Renal cortex interstitium (tissue), 11 donors: Measurements from ENCODE around the gene RNF220. TPM values are rescaled to one million over a fixed set of nuclear protein-coding genes. Genes with fewer than 3 reads are reported as not detected.
"Not testable (repeated sequence)": the region's sequence is repeated elsewhere in the genome, so short reads cannot be mapped to it uniquely, and the experiment has no call there.

Experiments
- DNase-seq, 11 donors: peaks; one replicate each; pipeline ENCODE4 v3.0.0-alpha.2; 2013; ENCODE audit warnings: low read depth in 9 of 11, low spot score in 4 of 11; ENCODE audit errors: extremely low read depth in 1 of 11
- polyA plus RNA-seq, 3 donors: library from polyadenylated mRNA; unstranded; fragments of 120-200 nt; gene quantifications; one replicate each; pipeline ENCODE4 v1.2.1, GENCODE V29; 2013; ENCODE audit not compliant: insufficient read length in 3 of 3

RNF220 gene
- polyA plus RNA-seq, 3 donors: 94.1 to 103 (median 102) TPM

DNA sequence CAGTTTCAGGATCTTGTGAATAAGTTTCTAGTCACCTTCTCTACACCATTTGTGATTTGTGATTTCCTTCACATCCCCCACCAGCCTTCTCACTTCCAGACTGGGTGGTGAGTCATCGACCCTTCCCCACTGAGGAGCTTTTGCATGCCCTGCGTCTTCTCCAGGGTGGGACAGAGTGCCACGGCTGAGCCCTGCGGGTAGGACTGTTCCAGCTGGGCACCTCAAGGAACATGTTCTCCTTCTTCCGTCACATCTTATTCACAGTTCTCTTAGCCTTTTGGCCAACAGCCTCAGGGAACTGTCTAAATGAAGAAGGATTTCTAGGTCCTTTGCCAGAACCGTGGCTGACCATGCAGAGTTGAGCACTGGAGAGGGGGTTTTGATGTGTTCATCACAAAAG, 152.7 kb downstream of the RNF220 start:
- DNase-seq: no peak

DNA sequence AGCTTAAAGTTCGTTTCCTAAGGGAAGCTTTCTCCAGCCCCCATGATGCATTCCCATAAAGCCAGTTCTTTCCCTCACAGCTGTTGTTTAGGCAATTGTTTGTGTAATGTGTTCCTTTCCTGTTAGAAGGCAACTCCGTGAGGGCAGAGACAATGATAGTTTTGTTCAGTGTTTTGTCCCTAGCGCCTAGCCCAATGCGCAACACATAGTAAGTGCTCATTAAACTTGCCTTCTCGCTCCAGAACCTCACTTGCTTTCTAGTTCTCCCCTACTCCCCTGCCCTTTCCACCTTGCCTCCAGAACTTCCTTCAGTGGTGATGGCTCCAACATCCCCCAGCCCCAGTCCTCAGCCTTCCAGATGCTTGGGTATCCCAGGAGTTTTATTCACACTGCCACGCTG, 153.8 kb downstream of the RNF220 start:
- DNase-seq: no peak

DNA sequence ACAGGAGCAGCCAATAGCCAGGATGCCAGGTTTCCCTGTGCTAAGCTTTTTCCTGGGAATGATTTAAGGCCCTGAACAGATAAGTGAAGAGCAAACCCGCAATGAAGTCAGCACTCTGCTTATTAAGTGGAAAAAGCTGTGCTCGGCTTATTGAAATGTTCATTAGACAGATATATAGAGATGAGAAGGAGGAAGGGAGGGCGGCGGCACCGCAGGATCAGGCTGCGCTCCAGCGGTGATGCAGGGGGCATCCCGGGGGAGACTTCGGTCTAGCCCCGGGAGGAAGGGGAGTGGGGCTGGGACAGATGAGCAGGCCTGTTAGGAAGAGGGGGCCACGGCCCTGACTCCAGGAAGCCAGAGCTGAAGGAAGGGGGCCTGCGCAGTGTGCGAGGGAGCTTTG, 154.3 kb downstream of the RNF220 start:
- DNase-seq: no peak

DNA sequence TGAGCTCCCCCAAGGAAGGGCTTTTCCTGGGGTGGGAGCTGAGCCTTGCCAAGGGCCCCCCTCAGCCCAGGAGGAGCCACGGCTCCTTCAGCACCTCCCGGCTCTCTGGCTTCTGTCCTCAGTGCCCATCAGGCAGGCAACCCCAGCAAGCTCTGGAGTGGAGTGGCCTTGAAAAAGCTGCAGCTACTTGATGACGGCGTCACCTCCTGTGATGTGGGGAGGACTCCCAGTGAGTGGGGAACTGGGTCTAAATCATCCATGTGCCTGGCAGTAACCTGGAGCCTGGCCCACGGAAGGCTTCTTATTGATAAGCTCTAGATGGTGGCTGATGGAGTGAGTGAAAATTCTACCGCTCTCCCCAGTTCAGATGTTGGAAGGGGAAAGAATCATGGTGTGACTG, 154.9 kb downstream of the RNF220 start:
- DNase-seq: no peak

DNA sequence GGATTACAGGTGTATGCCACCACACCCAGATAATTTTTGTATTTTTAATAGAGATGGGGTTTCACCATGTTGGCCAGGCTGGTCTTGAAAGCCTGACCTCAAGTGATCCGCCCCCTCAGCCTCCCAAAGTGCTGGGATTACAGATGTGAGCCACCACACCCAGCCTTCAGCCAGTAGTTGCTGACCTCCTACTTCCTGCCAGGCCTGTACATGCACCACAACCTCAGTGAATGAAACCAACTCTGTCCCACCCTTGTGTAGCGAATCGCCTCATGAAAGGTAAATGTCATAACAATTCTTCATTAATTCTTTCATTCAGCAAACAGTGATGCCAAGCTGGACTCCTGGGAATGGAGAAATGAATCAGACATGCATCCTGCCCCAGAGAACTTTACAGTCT, 155.6 kb downstream of the RNF220 start:
- DNase-seq: not testable (repeated sequence)

DNA sequence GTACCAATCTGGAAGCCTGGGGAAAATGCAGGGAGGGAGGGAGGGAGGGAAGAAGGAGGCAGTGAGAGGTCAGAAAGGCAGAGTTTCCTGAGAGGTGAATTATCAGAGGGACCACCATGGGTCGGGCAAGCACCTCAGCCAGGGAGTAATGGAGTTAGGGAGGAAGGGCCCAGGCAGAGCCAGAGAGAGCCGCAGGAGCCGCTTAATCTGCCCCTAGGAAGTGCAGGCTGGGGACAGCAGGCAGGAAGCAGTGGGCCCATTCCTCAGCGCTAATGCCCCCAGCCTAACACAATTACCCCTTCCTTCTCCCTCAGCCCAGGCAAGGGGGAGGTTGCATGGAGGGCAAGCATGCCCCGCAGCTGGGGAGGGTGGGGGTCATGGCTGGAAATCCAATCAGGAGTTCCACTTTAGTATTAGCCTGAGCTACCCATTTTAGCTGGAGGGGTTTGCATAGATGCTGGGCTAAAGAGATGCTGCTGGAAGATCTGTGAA, 160.2 kb downstream of the RNF220 start:
- DNase-seq: no peak

DNA sequence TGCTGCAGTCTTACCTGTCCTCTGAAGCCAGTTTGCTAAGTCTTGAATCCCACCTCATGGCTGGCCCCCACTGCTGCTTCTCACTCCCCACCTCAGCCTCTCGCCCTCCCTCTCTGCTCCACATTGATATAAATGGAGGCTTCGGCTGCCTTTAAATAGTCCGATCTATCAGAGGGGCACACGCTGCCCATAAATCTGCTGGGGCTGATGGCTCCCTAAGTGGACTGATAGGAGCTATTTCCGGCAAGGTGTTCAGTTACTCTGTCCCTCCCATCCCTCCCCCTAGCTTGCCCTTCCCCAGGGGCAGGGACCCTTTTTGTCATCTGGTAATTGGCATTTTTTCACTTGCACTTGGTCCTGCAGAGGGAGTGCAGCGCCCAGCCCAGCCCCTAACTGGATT, 160.8 kb downstream of the RNF220 start:
- DNase-seq: no peak

DNA sequence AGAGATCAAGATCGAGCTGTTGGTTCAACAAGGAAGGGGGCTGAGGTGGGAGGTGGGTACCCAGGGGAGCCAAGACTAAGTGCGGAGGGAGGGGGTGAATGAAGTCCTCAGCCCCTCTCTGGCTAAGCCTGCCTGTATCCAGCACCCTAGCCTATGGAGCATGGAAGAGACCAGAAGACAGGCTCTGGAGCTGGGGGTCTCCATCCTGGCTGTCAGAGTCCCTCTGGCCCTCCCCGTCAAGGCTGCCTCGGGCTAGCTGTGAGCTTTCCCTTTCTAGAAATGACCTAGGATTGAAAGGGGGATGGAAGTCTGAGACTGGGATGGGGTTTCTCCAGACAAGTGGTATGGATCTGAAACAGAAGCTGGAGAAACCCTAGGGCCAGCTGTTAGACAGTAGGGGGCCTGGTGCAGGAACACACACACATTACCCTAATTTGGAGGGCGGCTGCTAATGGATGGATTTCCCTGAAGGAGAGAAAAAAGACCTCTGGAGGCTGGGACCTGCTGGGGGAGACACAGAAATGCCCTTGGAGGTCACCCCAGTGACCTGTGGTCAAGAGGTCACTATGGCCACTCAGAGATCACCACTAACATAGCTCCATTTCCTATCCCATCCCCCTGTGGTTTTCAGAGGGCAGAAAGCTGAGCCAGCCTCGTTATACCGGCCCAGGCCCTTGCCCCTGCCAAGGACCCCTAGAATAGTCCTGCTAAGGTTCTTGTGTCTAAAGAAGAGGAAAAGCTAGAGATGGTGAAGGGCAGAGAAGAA, 161.4 kb downstream of the RNF220 start:
- DNase-seq: no peak

DNA sequence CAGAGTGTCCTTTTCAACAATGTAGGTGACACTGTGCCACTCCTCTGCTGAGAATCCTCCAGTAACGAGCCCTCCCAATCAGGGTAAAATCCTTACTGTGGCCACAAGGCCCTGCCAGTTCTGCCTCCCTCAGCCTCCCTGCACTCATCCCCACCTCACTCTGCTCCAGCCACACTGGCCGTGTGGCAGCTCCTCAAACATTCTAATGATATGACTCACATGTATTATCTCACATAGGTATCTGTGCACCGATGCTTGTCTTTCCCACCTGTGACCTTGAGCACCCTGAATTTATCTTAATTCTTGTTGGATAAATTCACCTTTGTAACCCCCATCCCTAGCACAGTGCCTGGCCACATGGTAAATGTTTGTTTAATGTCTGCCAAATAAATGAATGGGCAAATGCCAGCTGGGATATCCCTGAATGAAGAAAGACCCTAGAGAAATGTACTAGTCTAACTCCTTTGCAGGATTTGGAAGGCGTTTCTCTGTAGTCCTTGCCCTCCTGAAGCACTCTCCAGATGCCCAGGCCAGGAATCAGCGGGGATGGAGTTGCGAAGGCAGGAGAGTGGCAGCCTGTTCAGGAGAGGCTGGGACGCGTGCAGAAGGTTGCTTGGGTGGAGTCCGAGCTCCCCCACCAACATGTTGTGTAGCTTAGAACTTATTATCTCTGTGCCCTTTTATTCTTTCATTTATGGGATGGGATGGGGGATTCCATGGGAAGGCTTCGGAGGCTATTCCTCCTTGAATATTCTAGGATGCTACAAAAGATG, 163.3 kb downstream of the RNF220 start:
- DNase-seq: no peak

DNA sequence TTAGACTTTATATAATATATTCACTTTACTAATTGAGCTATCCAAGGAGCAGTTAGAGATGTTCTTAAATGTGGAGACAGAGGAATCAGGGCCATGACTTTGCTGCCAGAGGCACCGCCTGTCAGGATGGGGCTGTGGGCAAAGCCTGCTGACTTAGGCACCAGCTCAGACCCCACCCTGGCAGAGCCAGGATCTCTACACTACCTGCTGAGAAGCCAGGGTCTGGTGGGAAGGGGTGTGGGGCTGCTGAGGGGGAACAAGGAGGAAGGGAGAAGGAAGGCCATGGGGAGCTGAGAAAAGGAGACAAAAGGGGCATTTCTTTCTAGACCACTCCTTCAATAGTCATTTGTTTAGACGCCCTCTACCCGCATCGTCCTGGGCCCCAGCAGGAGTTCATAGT, 164.4 kb downstream of the RNF220 start:
- DNase-seq: no peak

DNA sequence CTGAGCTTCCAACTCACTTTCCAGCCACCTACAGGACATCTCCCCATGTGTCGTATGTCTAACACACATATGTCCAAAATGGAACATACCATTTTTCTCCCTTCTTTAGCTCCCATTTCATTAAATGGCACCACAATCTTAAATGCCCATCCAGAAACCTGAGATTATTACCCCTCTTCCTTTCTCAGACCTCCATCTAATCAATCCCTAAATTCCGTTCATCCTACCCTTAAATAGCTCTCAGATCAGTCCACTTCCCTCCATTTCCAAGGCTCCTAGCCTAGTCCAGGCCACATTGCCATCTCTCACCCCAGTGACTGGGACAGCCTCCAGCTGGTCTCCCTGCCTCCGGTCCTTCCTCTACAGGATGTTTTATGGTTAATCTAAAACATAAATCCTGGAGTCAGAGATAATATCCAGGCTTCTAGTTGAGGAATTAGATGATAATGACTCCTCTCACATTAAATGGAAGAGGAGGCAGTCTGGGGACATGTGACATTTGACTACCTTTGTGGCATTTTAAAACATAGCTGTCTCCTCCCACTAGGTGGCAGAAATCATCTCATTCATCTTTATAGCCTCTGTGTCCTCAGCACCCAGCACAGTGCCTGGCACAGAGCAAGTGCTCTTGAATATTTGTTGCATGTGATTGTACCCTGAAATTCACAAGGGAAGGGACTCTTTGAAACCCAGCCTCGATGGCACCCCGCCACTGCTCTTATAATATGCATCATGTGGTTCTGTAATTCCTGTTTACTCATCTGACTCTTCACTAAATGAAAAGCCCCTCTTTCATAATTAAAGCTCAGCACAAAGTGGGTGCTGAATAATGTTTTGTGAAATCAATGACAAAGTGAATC, 166.9 kb downstream of the RNF220 start:
- DNase-seq: no peak

DNA sequence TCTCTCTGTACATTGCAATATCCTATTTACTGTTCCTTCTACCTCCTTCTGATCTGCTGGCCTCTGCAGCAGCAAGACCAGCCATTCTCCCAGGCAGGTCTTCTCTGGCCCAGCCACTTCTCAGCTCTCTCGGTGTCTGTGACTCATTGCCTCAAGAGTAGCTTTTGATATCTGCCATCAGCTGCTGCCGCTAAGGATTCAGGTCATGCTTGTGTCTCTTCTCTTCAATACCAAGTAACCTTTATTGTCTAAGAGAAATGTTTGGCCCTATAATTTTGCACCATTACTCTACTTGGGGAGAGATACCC, 167.5 kb downstream of the RNF220 start:
- DNase-seq: no peak

DNA sequence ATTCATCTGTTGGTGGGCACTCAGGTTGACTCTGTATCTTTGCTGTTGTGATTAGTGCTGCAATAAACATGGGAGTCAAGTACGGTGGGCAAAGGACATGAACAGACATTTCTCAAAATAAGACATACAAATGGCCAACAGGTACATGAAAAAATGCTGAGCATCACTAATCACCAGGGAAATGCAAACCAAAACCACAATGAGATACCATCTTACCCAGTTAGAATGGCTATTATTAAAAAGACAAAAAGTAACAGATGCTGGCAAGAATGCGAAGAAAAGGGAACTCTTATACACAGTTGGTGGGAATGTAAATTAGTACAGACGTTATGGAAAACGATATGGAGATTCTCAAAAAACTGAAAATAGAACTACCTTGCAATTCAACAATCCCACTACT, 170.3 kb downstream of the RNF220 start:
- DNase-seq: no peak

DNA sequence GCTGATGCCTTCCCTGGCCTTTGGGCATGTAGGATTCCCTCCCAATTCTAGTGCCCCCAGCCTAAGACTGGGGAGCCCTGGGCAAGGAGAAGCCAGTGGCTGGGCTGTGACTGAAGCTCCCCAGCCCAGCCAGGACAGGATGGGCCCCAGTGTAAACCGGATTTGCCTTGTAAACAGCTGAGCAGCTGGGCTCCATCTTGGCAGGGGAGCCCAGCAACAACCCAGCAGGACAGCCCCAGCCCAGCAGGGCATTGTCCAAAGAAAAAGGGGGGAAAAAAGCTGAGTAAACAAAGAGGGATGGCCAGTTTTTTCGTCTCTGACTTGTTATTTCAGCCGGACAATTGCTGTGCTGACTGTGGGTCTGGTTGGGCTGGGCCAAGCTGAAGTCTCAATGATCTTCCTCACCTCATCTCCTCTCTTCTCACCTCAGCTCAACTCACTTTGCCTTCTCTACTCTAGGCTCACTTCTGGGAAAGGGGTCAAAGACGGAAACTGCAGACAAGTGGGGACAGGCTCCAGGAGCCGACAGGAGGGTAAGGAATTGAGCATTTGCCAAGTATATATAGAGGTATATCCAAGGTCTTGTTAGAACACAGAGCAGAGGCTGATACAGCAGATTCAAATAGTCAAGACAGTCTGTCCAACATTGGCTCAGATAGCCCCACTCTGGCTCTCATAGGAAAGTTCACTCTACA, 171.5 kb downstream of the RNF220 start:
- peak in 6 of 11 donors; percentile 31 to 49 (median 46) for DNase-seq

DNA sequence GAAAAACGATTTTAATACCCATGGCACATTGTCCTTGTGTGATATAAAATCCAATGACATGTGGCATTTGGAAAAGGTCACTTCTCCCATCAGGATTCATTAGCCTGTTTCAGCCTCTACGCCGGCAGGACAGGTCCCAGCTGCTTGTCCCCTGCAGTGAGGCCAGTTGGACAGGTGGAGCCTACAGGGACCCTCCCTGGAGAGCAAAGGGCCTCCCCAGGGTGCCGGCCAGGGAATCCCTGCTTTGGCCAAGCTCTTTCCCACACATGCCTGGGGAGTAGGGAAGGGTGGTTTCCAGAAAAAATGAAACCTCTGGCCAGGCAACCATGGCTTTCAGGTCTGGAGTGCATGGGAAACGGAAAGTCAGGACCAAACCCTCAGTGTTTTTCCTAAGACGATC, 176.2 kb downstream of the RNF220 start:
- no peak for DNase-seq

DNA sequence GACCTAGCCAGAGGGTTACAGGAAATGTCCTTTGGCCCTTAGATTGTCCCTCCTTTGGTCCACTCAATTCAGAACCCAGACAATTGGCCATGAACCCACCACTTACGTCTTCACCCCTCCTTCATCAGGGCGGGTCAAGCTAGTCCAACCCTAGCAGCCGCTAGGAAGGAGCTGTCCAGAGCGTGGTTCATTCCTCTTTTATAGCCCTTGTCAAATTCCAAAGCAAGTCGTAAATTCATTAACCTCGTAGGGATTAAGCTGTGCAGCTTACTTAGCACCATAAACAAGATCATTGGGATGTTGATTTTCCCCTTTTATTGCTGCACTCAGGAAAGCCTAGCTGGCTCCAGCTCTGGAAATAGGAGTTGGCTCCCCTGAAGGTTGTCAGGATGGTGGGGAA, 179.1 kb downstream of the RNF220 start:
- DNase-seq: peak in 9 of 11 donors; percentile 48 to 74 (median 59)

DNA sequence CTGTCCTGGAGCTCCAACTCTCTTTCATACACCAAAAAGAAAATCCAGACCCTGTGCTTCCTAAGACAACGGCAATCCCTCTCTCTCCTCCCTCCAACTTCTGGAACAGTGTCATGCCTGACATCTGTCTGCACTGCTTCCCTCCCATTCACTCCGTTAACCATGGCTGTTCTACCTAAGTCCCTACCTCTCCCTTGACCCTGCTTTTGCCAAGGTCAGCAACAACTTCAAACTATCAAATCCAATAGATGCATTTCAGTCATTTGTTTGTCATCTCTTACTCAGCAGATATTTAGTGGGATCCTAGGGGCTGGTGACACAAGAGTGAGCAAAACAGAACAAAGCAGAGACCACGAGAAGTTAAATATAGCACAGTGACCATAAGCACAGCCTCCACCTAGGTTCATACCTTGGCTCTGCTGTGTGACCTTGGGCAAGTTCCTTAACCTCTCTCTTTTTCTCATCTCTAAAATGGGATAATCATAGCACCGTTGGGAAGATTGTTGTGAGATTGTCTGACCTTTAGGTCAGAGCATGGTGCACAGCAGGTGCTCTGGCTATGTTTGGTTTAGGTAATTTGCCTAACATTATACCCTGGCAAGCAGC, 180.4 kb downstream of the RNF220 start:
- DNase-seq: no peak

DNA sequence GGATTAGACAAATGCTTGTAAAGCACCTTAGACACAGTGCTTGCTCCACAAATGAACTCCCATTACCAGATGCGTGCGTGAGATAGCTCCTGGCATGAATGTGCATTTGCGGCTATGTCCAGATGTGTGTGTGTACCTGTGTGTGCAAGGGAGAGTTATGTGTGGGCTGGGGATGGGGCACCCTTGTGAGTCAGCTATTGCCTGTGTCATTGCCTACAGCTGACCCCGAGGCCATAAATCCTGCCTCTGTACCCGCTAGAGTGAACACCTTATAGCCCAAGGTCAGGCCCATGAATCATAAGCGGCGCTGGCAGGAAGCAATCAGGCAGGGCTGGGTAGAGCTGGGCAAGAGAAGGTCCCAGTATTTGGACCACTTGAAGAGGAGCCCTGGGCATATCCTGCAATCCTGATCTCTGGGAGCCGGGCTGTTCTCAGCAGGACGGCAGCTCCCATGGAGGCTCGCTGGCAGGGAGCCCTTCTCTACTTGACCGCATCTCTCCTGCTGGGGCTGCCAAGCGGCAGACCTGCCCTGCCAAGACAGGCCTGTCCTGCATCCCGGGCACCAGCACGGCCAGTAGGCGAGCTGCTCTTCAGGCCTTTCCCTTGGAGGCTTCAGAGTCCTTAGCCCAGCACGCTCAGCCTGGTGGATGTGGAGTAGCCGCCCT, 182.9 kb downstream of the RNF220 start:
- no peak for DNase-seq
